Measurements from ENCODE around the gene NOS3. TPM values are rescaled to one million over a fixed set of nuclear protein-coding genes. Genes with fewer than 3 reads are reported as not detected.
A peak's percentile ranks its signal among the peaks of the same experiment; 100 is the strongest.

NOS3 gene
- total and polyA plus RNA-seq, 9 of the 15 experiments (the other 6 are each of a cell fraction or from before 2014, with no cell fraction given), result 1.1 to 121 (median 23.6) TPM

- in situ Hi-C loops (cut with MboI), result no loop called here
- FAIRE-seq (no peak), DNase-seq (ENCODE audit: extremely low read depth in 1 of 4, low spot score in 3 of 4) (peak in 2 of 4 experiments; percentile 29 to 34), ATAC-seq (no peak)
- Histone ChIP-seq H4K20me1 (replicated peaks; ENCODE audit: control insufficient read depth, insufficient read depth, low read length) (no peaks in the 10 kb centered on the region; the same call in 1 of the 2 replicates), H3K9me3 (replicated peaks; ENCODE audit: control insufficient read depth, insufficient read depth, low read depth, low read length) (no peaks in the 10 kb centered on the region), H2AFZ (ENCODE audit: low read depth, low read length) (no peak overlapping the region), H3K79me2 (ENCODE audit: control insufficient read depth, insufficient read depth, low read length) (no peaks in the 10 kb centered on the region), H3K36me3 (ENCODE audit: control insufficient read depth, insufficient read depth, low read length) (peaks cover 2% of the 10 kb centered on the region; the same call in 2 of the 3 replicates), H3K9ac (ENCODE audit: insufficient read depth in 1 of 2, low read depth in 2 of 2, low read length in 2 of 2) (no peak overlapping the region; a peak in 1 of 4 replicates), H3K4me1 (replicated peaks in 1 of 2; ENCODE audit: control insufficient read depth in 2 of 2, insufficient read depth in 2 of 2, low read length in 2 of 2) (peaks cover 9 to 53% of the 10 kb centered on the region in 2 experiments; a peak in 4 of 5 replicates), H3K4me3 (no peak overlapping the region), H3K9me1 (ENCODE audit: control insufficient read depth, insufficient read depth, low read length) (no peaks in the 10 kb centered on the region), H3K27ac (ENCODE audit: extremely low read depth, low read depth, low read length) (no peak overlapping the region), H3K27me3 (ENCODE audit: control insufficient read depth in 2 of 2, insufficient read depth in 2 of 2, low read length in 2 of 2) (no peaks in the 10 kb centered on the region), H3K4me2 (ENCODE audit: insufficient read depth, low read length) (no peak overlapping the region)
- POLR2A ChIA-PET, result interaction anchor here (0.8 to 1.8 kb wide), 2 partner anchors 15 to 22 kb away, joined by 3 to 5 read pairs; partner anchors contain the start of gene ABCB8
- BruUV-seq (replicated peaks), result no TSS peak
- intact Hi-C loops (cut with micrococcal nuclease), result no loop called here
- 67% methylated on average over 41 of the region's 50 CpGs for WGBS (ENCODE audit: insufficient coverage, low coverage, missing lambda C conversion rate)
- CTCF ChIA-PET (ENCODE audit: low intra/inter-chr PET ratio), result no interaction called here
- TF ChIP-seq HNRNPL (IDR thresholded peaks at IDR 0.05; ENCODE audit: low read depth, low read length) (peak; percentile 55; the same call in 1 of the 2 replicates), MYNN (IDR thresholded peaks at IDR 0.05) (no peak), MYNN (CRISPR knock-in tag; IDR thresholded peaks at IDR 0.05) (no peak), ZBTB7A (IDR thresholded peaks at IDR 0.05; ENCODE audit: borderline replicate concordance, control insufficient read depth, low read depth, low read length) (no peak), RBFOX2 (IDR thresholded peaks at IDR 0.05; ENCODE audit: low read depth, low read length) (peak; percentile 44; the same call in 1 of the 2 replicates), MCM3 (IDR thresholded peaks at IDR 0.05) (no peak), ZNF239 (CRISPR knock-in tag; IDR thresholded peaks at IDR 0.05) (no peak), NR3C1 (CRISPR knock-in tag; IDR thresholded peaks at IDR 0.05) (no peak), KDM1A (IDR thresholded peaks at IDR 0.05) (no peak)
- TF ChIP-seq, protein P1, sequence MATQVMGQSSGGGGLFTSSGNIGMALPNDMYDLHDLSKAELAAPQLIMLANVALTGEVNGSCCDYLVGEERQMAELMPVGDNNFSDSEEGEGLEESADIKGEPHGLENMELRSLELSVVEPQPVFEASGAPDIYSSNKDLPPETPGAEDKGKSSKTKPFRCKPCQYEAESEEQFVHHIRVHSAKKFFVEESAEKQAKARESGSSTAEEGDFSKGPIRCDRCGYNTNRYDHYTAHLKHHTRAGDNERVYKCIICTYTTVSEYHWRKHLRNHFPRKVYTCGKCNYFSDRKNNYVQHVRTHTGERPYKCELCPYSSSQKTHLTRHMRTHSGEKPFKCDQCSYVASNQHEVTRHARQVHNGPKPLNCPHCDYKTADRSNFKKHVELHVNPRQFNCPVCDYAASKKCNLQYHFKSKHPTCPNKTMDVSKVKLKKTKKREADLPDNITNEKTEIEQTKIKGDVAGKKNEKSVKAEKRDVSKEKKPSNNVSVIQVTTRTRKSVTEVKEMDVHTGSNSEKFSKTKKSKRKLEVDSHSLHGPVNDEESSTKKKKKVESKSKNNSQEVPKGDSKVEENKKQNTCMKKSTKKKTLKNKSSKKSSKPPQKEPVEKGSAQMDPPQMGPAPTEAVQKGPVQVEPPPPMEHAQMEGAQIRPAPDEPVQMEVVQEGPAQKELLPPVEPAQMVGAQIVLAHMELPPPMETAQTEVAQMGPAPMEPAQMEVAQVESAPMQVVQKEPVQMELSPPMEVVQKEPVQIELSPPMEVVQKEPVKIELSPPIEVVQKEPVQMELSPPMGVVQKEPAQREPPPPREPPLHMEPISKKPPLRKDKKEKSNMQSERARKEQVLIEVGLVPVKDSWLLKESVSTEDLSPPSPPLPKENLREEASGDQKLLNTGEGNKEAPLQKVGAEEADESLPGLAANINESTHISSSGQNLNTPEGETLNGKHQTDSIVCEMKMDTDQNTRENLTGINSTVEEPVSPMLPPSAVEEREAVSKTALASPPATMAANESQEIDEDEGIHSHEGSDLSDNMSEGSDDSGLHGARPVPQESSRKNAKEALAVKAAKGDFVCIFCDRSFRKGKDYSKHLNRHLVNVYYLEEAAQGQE (IDR thresholded peaks at IDR 0.05; ENCODE audit: borderline replicate concordance), result peak; percentile 51
- TF ChIP-seq, protein P1 (CRISPR knock-in tag; IDR thresholded peaks at IDR 0.05; ENCODE audit: low read depth), result no peak
- TF ChIP-seq, protein P2, sequence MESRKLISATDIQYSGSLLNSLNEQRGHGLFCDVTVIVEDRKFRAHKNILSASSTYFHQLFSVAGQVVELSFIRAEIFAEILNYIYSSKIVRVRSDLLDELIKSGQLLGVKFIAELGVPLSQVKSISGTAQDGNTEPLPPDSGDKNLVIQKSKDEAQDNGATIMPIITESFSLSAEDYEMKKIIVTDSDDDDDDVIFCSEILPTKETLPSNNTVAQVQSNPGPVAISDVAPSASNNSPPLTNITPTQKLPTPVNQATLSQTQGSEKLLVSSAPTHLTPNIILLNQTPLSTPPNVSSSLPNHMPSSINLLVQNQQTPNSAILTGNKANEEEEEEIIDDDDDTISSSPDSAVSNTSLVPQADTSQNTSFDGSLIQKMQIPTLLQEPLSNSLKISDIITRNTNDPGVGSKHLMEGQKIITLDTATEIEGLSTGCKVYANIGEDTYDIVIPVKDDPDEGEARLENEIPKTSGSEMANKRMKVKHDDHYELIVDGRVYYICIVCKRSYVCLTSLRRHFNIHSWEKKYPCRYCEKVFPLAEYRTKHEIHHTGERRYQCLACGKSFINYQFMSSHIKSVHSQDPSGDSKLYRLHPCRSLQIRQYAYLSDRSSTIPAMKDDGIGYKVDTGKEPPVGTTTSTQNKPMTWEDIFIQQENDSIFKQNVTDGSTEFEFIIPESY (CRISPR knock-in tag; IDR thresholded peaks at IDR 0.05), result peak; percentile 95
- TF ChIP-seq, protein P3, sequence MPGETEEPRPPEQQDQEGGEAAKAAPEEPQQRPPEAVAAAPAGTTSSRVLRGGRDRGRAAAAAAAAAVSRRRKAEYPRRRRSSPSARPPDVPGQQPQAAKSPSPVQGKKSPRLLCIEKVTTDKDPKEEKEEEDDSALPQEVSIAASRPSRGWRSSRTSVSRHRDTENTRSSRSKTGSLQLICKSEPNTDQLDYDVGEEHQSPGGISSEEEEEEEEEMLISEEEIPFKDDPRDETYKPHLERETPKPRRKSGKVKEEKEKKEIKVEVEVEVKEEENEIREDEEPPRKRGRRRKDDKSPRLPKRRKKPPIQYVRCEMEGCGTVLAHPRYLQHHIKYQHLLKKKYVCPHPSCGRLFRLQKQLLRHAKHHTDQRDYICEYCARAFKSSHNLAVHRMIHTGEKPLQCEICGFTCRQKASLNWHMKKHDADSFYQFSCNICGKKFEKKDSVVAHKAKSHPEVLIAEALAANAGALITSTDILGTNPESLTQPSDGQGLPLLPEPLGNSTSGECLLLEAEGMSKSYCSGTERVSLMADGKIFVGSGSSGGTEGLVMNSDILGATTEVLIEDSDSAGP (CRISPR knock-in tag; IDR thresholded peaks at IDR 0.05), result no peak
Observed at GRCh38 chr7:151051108-151051507, 60.3 kb downstream of the NOS3 start.

All from K562 (cell line).